NCI-H1092 treated with DMSO at 0.1 percent for 48 hours (cell line): Measurements from ENCODE around the gene ULK4.
A peak's percentile ranks its signal among the peaks of the same experiment; 100 is the strongest.

Experiments
- DNase-seq: peaks from one replicate; lab custom pipeline; 2025; lab: John Stamatoyannopoulos, UW

ULK4 gene

GRCh38 chr3:41638381-41638780, 323.5 kb downstream of the ULK4 start:
- DNase-seq = no peak

- no peak for DNase-seq
Measured at GRCh38 chr3:41632700-41633099, 329.2 kb downstream of the ULK4 start.

GRCh38 chr3:41630708-41631107, 331.2 kb downstream of the ULK4 start:
- peak; percentile 27 for DNase-seq

- DNase-seq = no peak
Measured at GRCh38 chr3:41629986-41630385, 331.9 kb downstream of the ULK4 start.

GRCh38 chr3:41629072-41629471, 332.8 kb downstream of the ULK4 start:
- DNase-seq = no peak

- DNase-seq = no peak
Measured at GRCh38 chr3:41627477-41628087, 334.3 kb downstream of the ULK4 start.

GRCh38 chr3:41612853-41613252, 349.1 kb downstream of the ULK4 start:
- no peak for DNase-seq

GRCh38 chr3:41611008-41611407, 350.9 kb downstream of the ULK4 start:
- no peak for DNase-seq

- no peak for DNase-seq
Measured at GRCh38 chr3:41608347-41608746, 353.6 kb downstream of the ULK4 start.

- DNase-seq = no peak
Measured at GRCh38 chr3:41603807-41604206, 358.1 kb downstream of the ULK4 start.

GRCh38 chr3:41602121-41602520, 359.8 kb downstream of the ULK4 start:
- no peak for DNase-seq

GRCh38 chr3:41601404-41601987, 360.4 kb downstream of the ULK4 start:
- no peak for DNase-seq

- DNase-seq = no peak
Measured at GRCh38 chr3:41600616-41601015, 361.3 kb downstream of the ULK4 start.

GRCh38 chr3:41599127-41599484, 362.8 kb downstream of the ULK4 start:
- no peak for DNase-seq

- no peak for DNase-seq
Measured at GRCh38 chr3:41598402-41599126, 363.3 kb downstream of the ULK4 start.

GRCh38 chr3:41593774-41594173, 368.1 kb downstream of the ULK4 start:
- no peak for DNase-seq

- no peak for DNase-seq
Measured at GRCh38 chr3:41592753-41593510, 369.0 kb downstream of the ULK4 start.

GRCh38 chr3:41583014-41583413, 378.9 kb downstream of the ULK4 start:
- DNase-seq = no peak

GRCh38 chr3:41581700-41582099, 380.2 kb downstream of the ULK4 start:
- no peak for DNase-seq

- DNase-seq = no peak
Measured at GRCh38 chr3:41580274-41580959, 381.5 kb downstream of the ULK4 start.

- no peak for DNase-seq
Measured at GRCh38 chr3:41579861-41580260, 382.0 kb downstream of the ULK4 start.

- DNase-seq = no peak
Measured at GRCh38 chr3:41578798-41579197, 383.1 kb downstream of the ULK4 start.
